Fibroblast of lung (primary cell): Measurements from ENCODE around the gene GNAS. TPM values are rescaled to one million over a fixed set of nuclear protein-coding genes. Genes with fewer than 3 reads are reported as not detected.

Source experiments
- DNase-seq, 2 donors: peaks; one replicate each; pipeline versions ENCODE4 v3.0.0 to v3.0.0-alpha.2; 2010; ENCODE audit warnings: low read depth in 2 of 2
- H2AFZ ChIP-seq: 2 replicates; pipeline ENCODE4 v1.5.1; 2012; ENCODE audit warnings: low read length, control low read depth, inconsistent platforms
- H3K27ac ChIP-seq: 2 replicates; pipeline ENCODE4 v1.5.1; 2011; ENCODE audit warnings: low read length, control low read depth; ENCODE audit not compliant: insufficient read depth
- H3K27me3 ChIP-seq: 2 replicates; pipeline ENCODE4 v1.5.1; 2011; ENCODE audit warnings: mild to moderate bottlenecking, low read length; ENCODE audit not compliant: control insufficient read depth, insufficient read depth
- H3K36me3 ChIP-seq: 2 replicates; pipeline ENCODE4 v1.5.1; 2011; ENCODE audit warnings: low read length; ENCODE audit not compliant: control insufficient read depth, insufficient read depth
- H3K4me1 ChIP-seq: 2 replicates; pipeline ENCODE4 v1.5.1; 2011; ENCODE audit warnings: low read length; ENCODE audit not compliant: control insufficient read depth, insufficient read depth; ENCODE audit errors: extremely low read depth
- H3K4me2 ChIP-seq: 2 replicates; pipeline ENCODE4 v1.5.1; 2011; ENCODE audit warnings: low read length, control low read depth; ENCODE audit not compliant: insufficient read depth; ENCODE audit errors: extremely low read depth
- H3K4me3 ChIP-seq, 4 experiments: fragments of 200-600 bp in 1 of 4; sonication (generic) in 1 of 4; replicated peaks in 1 of 4; 2 replicates each; pipeline ENCODE4 v1.5.1; 2011 to 2016; ENCODE audit warnings: low read length in 4 of 4, low read depth in 3 of 4, mild to moderate bottlenecking in 3 of 4, control low read depth in 2 of 4, inconsistent platforms in 1 of 4, mixed read lengths in 1 of 4; ENCODE audit not compliant: insufficient read depth in 1 of 4; ENCODE audit errors: control extremely low read depth in 1 of 4
- H3K79me2 ChIP-seq: 2 replicates; pipeline ENCODE4 v1.5.1; 2012; ENCODE audit warnings: mild to moderate bottlenecking, low read length, inconsistent platforms; ENCODE audit not compliant: control insufficient read depth, insufficient read depth
- H3K9ac ChIP-seq: 2 replicates; pipeline ENCODE4 v1.5.1; 2011; ENCODE audit warnings: mild to moderate bottlenecking, low read length, control low read depth; ENCODE audit not compliant: insufficient read depth
- H3K9me3 ChIP-seq: 2 replicates; pipeline ENCODE4 v1.5.1; 2012; ENCODE audit warnings: low read depth, low read length; ENCODE audit not compliant: control insufficient read depth, insufficient read depth
- H4K20me1 ChIP-seq: 2 replicates; pipeline ENCODE4 v1.5.1; 2011; ENCODE audit warnings: low read length; ENCODE audit not compliant: control insufficient read depth, insufficient read depth; ENCODE audit errors: extremely low read depth
- CTCF ChIP-seq, 2 donors: IDR thresholded peaks in 1 of 2; conservative IDR thresholded peaks in 1 of 2; 1 replicate in 1 of 2; 2 replicates in 1 of 2; pipeline ENCODE4 v1.5.1; 2011 to 2012; ENCODE audit warnings: low read length in 2 of 2, control low read depth in 1 of 2, inconsistent platforms in 1 of 2, low read depth in 1 of 2, mild to moderate bottlenecking in 1 of 2
- EZH2 ChIP-seq: IDR thresholded peaks from 2 replicates; pipeline ENCODE4 v1.5.1; 2012; ENCODE audit warnings: low read length, control low read depth, mild to moderate bottlenecking; ENCODE audit errors: missing control alignments
- polyA plus RNA-seq, 2 donors: library from polyadenylated mRNA; depleted of rRNA in 1 of 2; stranded (reverse) in 1 of 2; unstranded in 1 of 2; fragments of >200 nt; gene quantifications; 2 replicates each; pipeline ENCODE4 v1.2.1, GENCODE V29; 2011 to 2012; ENCODE audit warnings: missing spikeins in 1 of 2
- total RNA-seq: library from RNA; depleted of rRNA; stranded (reverse); fragments of >200 nt; gene quantifications from 2 replicates; pipeline ENCODE4 v1.2.1, GENCODE V29; 2014

The GNAS gene
- total and polyA plus RNA-seq, 2 donors (not counting 1 experiment from before 2014, with no cell fraction given), result 421 to 1,357 TPM

GRCh38 chr20:58906111-58906510 is 53.6 kb downstream of the GNAS start:
- no peak overlapping the region for H3K4me3 ChIP-seq

GRCh38 chr20:58906894-58907293 is 54.4 kb downstream of the GNAS start:
- Histone ChIP-seq H3K36me3 (peaks cover 26% of the 10 kb centered on the region), H3K4me3 (peak overlapping the region in 3 of 4 experiments; percentile 14 to 47 (median 43)), H2AFZ (no peak overlapping the region), H3K9me3 (no peaks in the 10 kb centered on the region), H3K79me2 (peaks cover 31% of the 10 kb centered on the region), H3K27me3 (no peaks in the 10 kb centered on the region), H3K9ac (no peak overlapping the region), H3K4me2 (peak overlapping the region; percentile 69), H4K20me1 (no peaks in the 10 kb centered on the region), H3K4me1 (peaks cover 9% of the 10 kb centered on the region), H3K27ac (peak overlapping the region; percentile 73)
- no peak for TF ChIP-seq EZH2
- TF ChIP-seq CTCF (conservative IDR thresholded peaks at IDR 0.05 in 1 of 2, IDR thresholded peaks at IDR 0.05 in 1 of 2; ENCODE audit: low read depth in 1 of 2, low read length in 2 of 2), result no peak
- peak; percentile 70 to 76 for DNase-seq

More at GRCh38 chr20:58906111-58906510, 53.6 kb downstream of the GNAS start:
- H3K9me3 ChIP-seq, result no peaks in the 10 kb centered on the region
- H3K27ac ChIP-seq, result no peak overlapping the region
- no peaks in the 10 kb centered on the region for H3K27me3 ChIP-seq
- no peak overlapping the region for H3K9ac ChIP-seq
- DNase-seq, result no peak
- H3K4me2 ChIP-seq, result no peak overlapping the region
- peaks cover 26% of the 10 kb centered on the region for H3K36me3 ChIP-seq
- H2AFZ ChIP-seq, result no peak overlapping the region
- H3K79me2 ChIP-seq, result peaks cover 38% of the 10 kb centered on the region
- H4K20me1 ChIP-seq, result no peaks in the 10 kb centered on the region
- TF ChIP-seq CTCF (conservative IDR thresholded peaks at IDR 0.05 in 1 of 2, IDR thresholded peaks at IDR 0.05 in 1 of 2; ENCODE audit: low read depth in 1 of 2, low read length in 2 of 2) (no peak), EZH2 (no peak)
- H3K4me1 ChIP-seq, result peaks cover 9% of the 10 kb centered on the region

- Histone ChIP-seq H4K20me1 (no peaks in the 10 kb centered on the region), H3K27me3 (no peaks in the 10 kb centered on the region), H2AFZ (no peak overlapping the region), H3K4me1 (peaks cover 9% of the 10 kb centered on the region), H3K4me3 (peak overlapping the region; percentile 14 to 47 (median 32)), H3K79me2 (peaks cover 24% of the 10 kb centered on the region), H3K27ac (peak overlapping the region; percentile 73), H3K36me3 (peaks cover 26% of the 10 kb centered on the region), H3K9me3 (no peaks in the 10 kb centered on the region), H3K4me2 (peak overlapping the region; percentile 69), H3K9ac (no peak overlapping the region)
- peak; percentile 98 to 100 for DNase-seq
- no peak for TF ChIP-seq CTCF (conservative IDR thresholded peaks at IDR 0.05 in 1 of 2, IDR thresholded peaks at IDR 0.05 in 1 of 2; ENCODE audit: low read depth in 1 of 2, low read length in 2 of 2)
- no peak for TF ChIP-seq EZH2
These were observed 55.0 kb downstream of the GNAS start for GRCh38 chr20:58907320-58908137.
